ENCODE data around the gene RASL11B. TPM values are rescaled to one million over a fixed set of nuclear protein-coding genes. Genes with fewer than 3 reads are reported as not detected.

The RASL11B gene
- total and polyA plus RNA-seq, 2 donors (not counting 1 experiment from before 2014, with no cell fraction given): 0.36 to 1.2 TPM

DNA sequence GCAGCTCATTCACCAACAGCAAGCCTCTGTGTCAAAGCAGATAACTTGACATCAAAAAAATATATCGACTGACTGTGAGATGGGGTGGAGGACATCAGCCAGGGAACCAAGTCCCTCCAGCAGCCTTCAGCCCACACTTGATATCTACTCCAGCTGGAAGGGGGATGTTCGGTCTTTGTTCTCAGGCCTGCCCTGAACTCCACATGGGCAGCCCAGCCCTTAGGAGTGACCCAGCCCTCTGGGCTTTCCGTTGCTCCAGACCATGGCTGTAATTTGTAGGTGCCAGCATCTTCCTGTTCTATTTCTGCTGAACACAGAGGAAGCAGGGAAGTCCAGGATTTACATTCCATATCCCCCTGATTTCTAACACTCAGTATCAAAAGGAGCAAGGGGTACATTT, 17.4 kb downstream of the RASL11B start:
- POLR2A ChIA-PET: no interaction called here
- no peak for ATAC-seq (ENCODE audit: low read depth)
- H3K9ac ChIP-seq (ENCODE audit: low read length): no peak overlapping the region

DNA sequence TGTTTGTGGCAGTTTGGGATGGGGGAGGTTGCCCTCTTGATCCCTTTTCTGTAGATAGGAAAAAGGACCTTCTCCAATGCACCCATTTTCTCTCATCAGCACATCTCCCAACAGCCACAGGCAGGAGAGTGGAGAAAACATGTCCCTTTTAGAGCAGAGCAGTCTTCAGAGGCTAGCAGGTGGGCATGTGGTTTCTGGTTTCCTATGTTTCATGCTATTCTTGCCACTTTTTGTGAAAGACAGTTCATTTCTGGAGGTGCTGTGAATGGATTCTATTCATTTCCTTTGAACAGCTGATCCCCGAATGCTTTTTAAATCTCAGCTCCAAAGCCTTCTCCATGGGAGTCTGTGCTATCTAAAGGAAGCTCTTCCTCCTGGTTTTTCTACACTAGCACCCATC, 18.9 kb downstream of the RASL11B start:
- ChIA-PET POLR2A (no interaction called here), CTCF (no interaction called here)
- Mint-ChIP-seq H3K27ac (no peak overlapping the region), H3K4me3 (no peak overlapping the region), H3K27me3 (no peaks in the 10 kb centered on the region), H3K9me3 (ENCODE audit: insufficient read depth) (no peaks in the 10 kb centered on the region), H3K4me1 (no peaks in the 10 kb centered on the region)
- Histone ChIP-seq H2AFZ (ENCODE audit: insufficient read depth, low read depth, low read length, poor library complexity, severe bottlenecking) (no peak overlapping the region), H3K4me1 (ENCODE audit: control insufficient read depth in 2 of 2, insufficient read depth in 2 of 2, low read length in 2 of 2) (no peaks in the 10 kb centered on the region), H3K9ac (ENCODE audit: low read length) (no peak overlapping the region), H3K27me3 (replicated peaks in 1 of 4; ENCODE audit: control extremely low read depth in 1 of 4, control insufficient read depth in 3 of 4, insufficient read depth in 4 of 4, low read length in 3 of 4) (no peaks in the 10 kb centered on the region), H4K20me1 (ENCODE audit: control insufficient read depth, insufficient read depth, low read length, poor library complexity, severe bottlenecking) (no peaks in the 10 kb centered on the region), H3K79me2 (ENCODE audit: control insufficient read depth, insufficient read depth, low read length) (no peaks in the 10 kb centered on the region), H3K36me3 (replicated peaks in 1 of 2; ENCODE audit: control extremely low read depth in 1 of 2, control insufficient read depth in 1 of 2, extremely low read depth in 1 of 2, insufficient read depth in 2 of 2, low read length in 1 of 2) (peaks cover 0 to 13% of the 10 kb centered on the region in 2 experiments), H3K4me2 (replicated peaks; ENCODE audit: low read depth, low read length, poor library complexity, severe bottlenecking) (no peak overlapping the region), H3K4me3 (ENCODE audit: control extremely low read depth in 1 of 5, extremely low read depth in 1 of 5, insufficient read depth in 1 of 5, low read depth in 2 of 5, low read length in 4 of 5) (no peak overlapping the region), H3K9me3 (ENCODE audit: control extremely low read depth in 1 of 3, control insufficient read depth in 2 of 3, insufficient read depth in 1 of 3, low read length in 2 of 3) (no peaks in the 10 kb centered on the region), H3K27ac (ENCODE audit: low read length in 2 of 2) (no peak overlapping the region)
- DNase-seq (no peak), ATAC-seq (ENCODE audit: low read depth) (no peak)
- intact Hi-C loops (cut with micrococcal nuclease): no loop called here
- no CpG with 5 or more reads among the region's 1 CpG for WGBS (ENCODE audit: insufficient coverage)
- no peak for TF ChIP-seq EZH2 (IDR thresholded peaks at IDR 0.05; ENCODE audit: borderline replicate concordance, insufficient read depth, low read depth, low read length, poor library complexity, severe bottlenecking)
- TF ChIP-seq, protein P1, sequence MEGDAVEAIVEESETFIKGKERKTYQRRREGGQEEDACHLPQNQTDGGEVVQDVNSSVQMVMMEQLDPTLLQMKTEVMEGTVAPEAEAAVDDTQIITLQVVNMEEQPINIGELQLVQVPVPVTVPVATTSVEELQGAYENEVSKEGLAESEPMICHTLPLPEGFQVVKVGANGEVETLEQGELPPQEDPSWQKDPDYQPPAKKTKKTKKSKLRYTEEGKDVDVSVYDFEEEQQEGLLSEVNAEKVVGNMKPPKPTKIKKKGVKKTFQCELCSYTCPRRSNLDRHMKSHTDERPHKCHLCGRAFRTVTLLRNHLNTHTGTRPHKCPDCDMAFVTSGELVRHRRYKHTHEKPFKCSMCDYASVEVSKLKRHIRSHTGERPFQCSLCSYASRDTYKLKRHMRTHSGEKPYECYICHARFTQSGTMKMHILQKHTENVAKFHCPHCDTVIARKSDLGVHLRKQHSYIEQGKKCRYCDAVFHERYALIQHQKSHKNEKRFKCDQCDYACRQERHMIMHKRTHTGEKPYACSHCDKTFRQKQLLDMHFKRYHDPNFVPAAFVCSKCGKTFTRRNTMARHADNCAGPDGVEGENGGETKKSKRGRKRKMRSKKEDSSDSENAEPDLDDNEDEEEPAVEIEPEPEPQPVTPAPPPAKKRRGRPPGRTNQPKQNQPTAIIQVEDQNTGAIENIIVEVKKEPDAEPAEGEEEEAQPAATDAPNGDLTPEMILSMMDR (IDR thresholded peaks at IDR 0.05): no peak

More for the DNA sequence above, 17.4 kb downstream of the RASL11B start:
- Histone ChIP-seq H4K20me1 (ENCODE audit: control insufficient read depth, insufficient read depth, low read length, poor library complexity, severe bottlenecking) (no peaks in the 10 kb centered on the region), H3K4me3 (ENCODE audit: control extremely low read depth in 1 of 5, extremely low read depth in 1 of 5, insufficient read depth in 1 of 5, low read depth in 2 of 5, low read length in 4 of 5) (no peak overlapping the region), H3K79me2 (ENCODE audit: control insufficient read depth, insufficient read depth, low read length) (no peaks in the 10 kb centered on the region), H3K36me3 (replicated peaks in 1 of 2; ENCODE audit: control extremely low read depth in 1 of 2, control insufficient read depth in 1 of 2, extremely low read depth in 1 of 2, insufficient read depth in 2 of 2, low read length in 1 of 2) (peaks cover 0 to 6% of the 10 kb centered on the region in 2 experiments), H3K9me3 (ENCODE audit: control extremely low read depth in 1 of 3, control insufficient read depth in 2 of 3, insufficient read depth in 1 of 3, low read length in 2 of 3) (no peaks in the 10 kb centered on the region), H2AFZ (ENCODE audit: insufficient read depth, low read depth, low read length, poor library complexity, severe bottlenecking) (no peak overlapping the region), H3K27ac (ENCODE audit: low read length in 2 of 2) (no peak overlapping the region), H3K4me2 (replicated peaks; ENCODE audit: low read depth, low read length, poor library complexity, severe bottlenecking) (no peak overlapping the region), H3K4me1 (ENCODE audit: control insufficient read depth in 2 of 2, insufficient read depth in 2 of 2, low read length in 2 of 2) (no peaks in the 10 kb centered on the region), H3K27me3 (replicated peaks in 1 of 4; ENCODE audit: control extremely low read depth in 1 of 4, control insufficient read depth in 3 of 4, insufficient read depth in 4 of 4, low read length in 3 of 4) (no peaks in the 10 kb centered on the region)
- no peak for DNase-seq
- WGBS (ENCODE audit: insufficient coverage): no CpG with 5 or more reads among the region's 3 CpGs
- CTCF ChIA-PET: no interaction called here
- Mint-ChIP-seq H3K27me3 (no peaks in the 10 kb centered on the region), H3K4me1 (no peaks in the 10 kb centered on the region), H3K27ac (no peak overlapping the region), H3K9me3 (ENCODE audit: insufficient read depth) (no peaks in the 10 kb centered on the region), H3K4me3 (no peak overlapping the region)
- intact Hi-C loops (cut with micrococcal nuclease): no loop called here
- no peak for TF ChIP-seq EZH2 (IDR thresholded peaks at IDR 0.05; ENCODE audit: borderline replicate concordance, insufficient read depth, low read depth, low read length, poor library complexity, severe bottlenecking)
